Measurements from ENCODE around the gene PDGFC.
A peak's percentile ranks its signal among the peaks of the same experiment; 100 is the strongest.

PDGFC gene

GRCh38 chr4:156774422-156774821 lies 197.2 kb downstream of the PDGFC start:
- DNase-seq, result no peak
- no peak for TF ChIP-seq EZH2 (optimal IDR thresholded peaks at IDR 0.05; ENCODE audit: low read depth, low read length)
- no peak for TF ChIP-seq CTCF (IDR thresholded peaks at IDR 0.05; ENCODE audit: low read length)
- no peak for TF ChIP-seq EZH2phosphoT487 (IDR thresholded peaks at IDR 0.05; ENCODE audit: low read length)
- H3K27me3 ChIP-seq (replicated peaks; ENCODE audit: insufficient read depth, low read length), result no peaks in the 10 kb centered on the region
- H3K4me3 ChIP-seq (ENCODE audit: low read length), result no peak overlapping the region
- no peaks in the 10 kb centered on the region for H3K9me2 ChIP-seq (replicated peaks; ENCODE audit: insufficient read depth, low read length)
- H3F3A ChIP-seq (ENCODE audit: insufficient read depth, low read length), result no peaks in the 10 kb centered on the region
- H3K27ac ChIP-seq (ENCODE audit: low read length), result no peak overlapping the region
- no peaks in the 10 kb centered on the region for H3K4me1 ChIP-seq (ENCODE audit: low read length)
- H3K4me2 ChIP-seq (ENCODE audit: low read depth, low read length), result no peak overlapping the region
- H3K36me3 ChIP-seq (replicated peaks; ENCODE audit: insufficient read depth, low read length), result no peaks in the 10 kb centered on the region
- no peaks in the 10 kb centered on the region for H4K20me1 ChIP-seq (ENCODE audit: insufficient read depth, low read length)
- H2AFZ ChIP-seq (ENCODE audit: low read length), result no peak overlapping the region
- no peak overlapping the region for H3K9ac ChIP-seq (ENCODE audit: low read length)
- H3K79me2 ChIP-seq (ENCODE audit: low read length), result no peaks in the 10 kb centered on the region
- no peaks in the 10 kb centered on the region for H3K9me3 ChIP-seq (replicated peaks; ENCODE audit: insufficient read depth, low read length)

- Histone ChIP-seq H2AFZ (ENCODE audit: low read length) (no peak overlapping the region), H3K9ac (ENCODE audit: low read length) (no peak overlapping the region), H3K9me2 (replicated peaks; ENCODE audit: insufficient read depth, low read length) (no peaks in the 10 kb centered on the region), H3K9me3 (replicated peaks; ENCODE audit: insufficient read depth, low read length) (no peaks in the 10 kb centered on the region), H3K36me3 (replicated peaks; ENCODE audit: insufficient read depth, low read length) (no peaks in the 10 kb centered on the region), H3K79me2 (ENCODE audit: low read length) (no peaks in the 10 kb centered on the region), H3K27me3 (replicated peaks; ENCODE audit: insufficient read depth, low read length) (no peaks in the 10 kb centered on the region), H3K27ac (ENCODE audit: low read length) (no peak overlapping the region), H4K20me1 (ENCODE audit: insufficient read depth, low read length) (no peaks in the 10 kb centered on the region), H3F3A (ENCODE audit: insufficient read depth, low read length) (no peaks in the 10 kb centered on the region), H3K4me2 (ENCODE audit: low read depth, low read length) (no peak overlapping the region), H3K4me3 (ENCODE audit: low read length) (no peak overlapping the region), H3K4me1 (ENCODE audit: low read length) (no peaks in the 10 kb centered on the region)
- TF ChIP-seq EZH2 (optimal IDR thresholded peaks at IDR 0.05; ENCODE audit: low read depth, low read length) (no peak), CTCF (IDR thresholded peaks at IDR 0.05; ENCODE audit: low read length) (no peak), EZH2phosphoT487 (IDR thresholded peaks at IDR 0.05; ENCODE audit: low read length) (no peak)
- no peak for DNase-seq
Observed at GRCh38 chr4:156773648-156774357, 197.8 kb downstream of the PDGFC start.

GRCh38 chr4:156771171-156771837 lies 200.3 kb downstream of the PDGFC start:
- TF ChIP-seq EZH2phosphoT487 (IDR thresholded peaks at IDR 0.05; ENCODE audit: low read length), result no peak
- TF ChIP-seq CTCF (IDR thresholded peaks at IDR 0.05; ENCODE audit: low read length), result no peak
- no peak for TF ChIP-seq EZH2 (optimal IDR thresholded peaks at IDR 0.05; ENCODE audit: low read depth, low read length)
- Histone ChIP-seq H3K27ac (ENCODE audit: low read length) (no peak overlapping the region), H3F3A (ENCODE audit: insufficient read depth, low read length) (no peaks in the 10 kb centered on the region), H3K4me3 (ENCODE audit: low read length) (no peak overlapping the region), H3K9me2 (replicated peaks; ENCODE audit: insufficient read depth, low read length) (no peaks in the 10 kb centered on the region), H3K79me2 (ENCODE audit: low read length) (no peaks in the 10 kb centered on the region), H4K20me1 (ENCODE audit: insufficient read depth, low read length) (no peaks in the 10 kb centered on the region), H3K9me3 (replicated peaks; ENCODE audit: insufficient read depth, low read length) (no peaks in the 10 kb centered on the region), H3K9ac (ENCODE audit: low read length) (no peak overlapping the region), H3K36me3 (replicated peaks; ENCODE audit: insufficient read depth, low read length) (no peaks in the 10 kb centered on the region), H3K27me3 (replicated peaks; ENCODE audit: insufficient read depth, low read length) (no peaks in the 10 kb centered on the region), H3K4me2 (ENCODE audit: low read depth, low read length) (no peak overlapping the region), H3K4me1 (ENCODE audit: low read length) (no peaks in the 10 kb centered on the region), H2AFZ (ENCODE audit: low read length) (no peak overlapping the region)
- peak; percentile 20 for DNase-seq

Data from MM.1S (cell line).